ENCODE measurements around the gene SUMO2. TPM values are rescaled to one million over a fixed set of nuclear protein-coding genes. Genes with fewer than 3 reads are reported as not detected.
A peak's percentile ranks its signal among the peaks of the same experiment; 100 is the strongest.

SUMO2 gene
- total and polyA plus RNA-seq, 2 of the 13 experiments (the other 11 are each of a cell fraction or from before 2014, with no cell fraction given), result 337 to 553 TPM

DNA sequence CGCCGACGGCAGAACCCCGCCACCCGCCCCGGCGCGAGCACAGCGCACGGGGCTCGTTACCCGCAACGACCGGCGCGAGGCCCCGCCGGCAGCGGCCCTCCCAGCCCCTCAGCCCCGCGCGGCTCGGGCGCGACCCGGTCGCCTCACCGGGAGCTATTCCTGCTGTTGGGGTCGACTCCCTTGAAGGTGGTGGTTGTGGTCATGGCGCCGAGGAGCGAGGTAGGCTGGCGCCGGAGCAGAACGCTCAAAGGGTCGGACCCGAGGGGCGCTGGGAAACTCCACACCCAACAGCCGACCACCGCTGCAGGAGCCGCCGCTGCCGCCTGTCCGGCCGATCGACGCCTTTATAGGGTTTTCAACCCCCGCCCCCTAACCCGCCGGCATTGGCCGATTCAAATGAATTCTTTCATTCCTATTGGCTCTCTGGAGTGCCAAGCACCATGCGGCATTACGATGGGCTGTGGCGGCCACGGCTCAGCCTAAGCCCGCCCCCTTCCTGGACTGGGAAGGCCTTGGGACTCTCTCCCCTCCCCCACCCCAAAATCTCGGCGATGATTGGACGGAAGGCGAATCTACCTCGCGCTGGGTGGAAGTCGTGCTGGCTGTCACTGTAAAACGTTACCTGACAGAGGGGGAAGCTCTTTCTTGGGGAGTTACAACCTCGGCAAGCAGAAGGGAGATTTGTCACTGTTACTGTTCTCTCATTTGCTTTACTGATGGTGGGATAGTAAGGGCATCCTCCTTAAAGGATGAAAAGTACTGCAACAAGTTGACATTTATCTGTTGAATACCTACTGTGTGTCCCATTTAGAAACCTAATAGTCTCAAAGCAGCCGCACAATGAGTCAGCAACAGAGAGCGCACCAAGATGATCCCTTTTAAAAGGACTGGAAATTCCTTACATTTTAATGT, 28.3 kb downstream of the SUMO2 start, which contains the start of gene JPT1 (continued):
- TF ChIP-seq, protein P1, sequence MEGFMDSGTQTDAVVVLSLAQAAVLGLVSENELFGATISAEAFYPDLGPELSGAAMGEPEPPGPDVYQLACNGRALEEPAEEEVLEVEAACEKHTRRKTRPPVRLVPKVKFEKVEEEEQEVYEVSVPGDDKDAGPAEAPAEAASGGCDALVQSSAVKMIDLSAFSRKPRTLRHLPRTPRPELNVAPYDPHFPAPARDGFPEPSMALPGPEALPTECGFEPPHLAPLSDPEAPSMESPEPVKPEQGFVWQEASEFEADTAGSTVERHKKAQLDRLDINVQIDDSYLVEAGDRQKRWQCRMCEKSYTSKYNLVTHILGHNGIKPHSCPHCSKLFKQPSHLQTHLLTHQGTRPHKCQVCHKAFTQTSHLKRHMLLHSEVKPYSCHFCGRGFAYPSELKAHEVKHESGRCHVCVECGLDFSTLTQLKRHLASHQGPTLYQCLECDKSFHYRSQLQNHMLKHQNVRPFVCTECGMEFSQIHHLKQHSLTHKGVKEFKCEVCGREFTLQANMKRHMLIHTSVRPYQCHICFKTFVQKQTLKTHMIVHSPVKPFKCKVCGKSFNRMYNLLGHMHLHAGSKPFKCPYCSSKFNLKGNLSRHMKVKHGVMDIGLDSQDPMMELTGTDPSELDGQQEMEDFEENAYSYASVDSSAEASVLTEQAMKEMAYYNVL (CRISPR knock-in tag; IDR thresholded peaks at IDR 0.05; ENCODE audit: borderline replicate concordance), result peak; percentile 90; the same call in 1 of the 2 replicates
- TF ChIP-seq SSRP1 (CRISPR knock-in tag; IDR thresholded peaks at IDR 0.05), result no peak
- TF ChIP-seq HMG20A (CRISPR knock-in tag; IDR thresholded peaks at IDR 0.05; ENCODE audit: borderline replicate concordance), result no peak; the same call in 1 of the 2 replicates
- no peak; the same call in 1 of the 2 replicates for TF ChIP-seq SMAD3 (CRISPR knock-in tag; IDR thresholded peaks at IDR 0.05)
- TF ChIP-seq, protein P2, sequence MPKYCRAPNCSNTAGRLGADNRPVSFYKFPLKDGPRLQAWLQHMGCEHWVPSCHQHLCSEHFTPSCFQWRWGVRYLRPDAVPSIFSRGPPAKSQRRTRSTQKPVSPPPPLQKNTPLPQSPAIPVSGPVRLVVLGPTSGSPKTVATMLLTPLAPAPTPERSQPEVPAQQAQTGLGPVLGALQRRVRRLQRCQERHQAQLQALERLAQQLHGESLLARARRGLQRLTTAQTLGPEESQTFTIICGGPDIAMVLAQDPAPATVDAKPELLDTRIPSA (CRISPR knock-in tag; IDR thresholded peaks at IDR 0.05; ENCODE audit: borderline replicate concordance), result no peak
- TF ChIP-seq RELA (CRISPR knock-in tag; IDR thresholded peaks at IDR 0.05), result no peak; the same call in 1 of the 2 replicates
- TF ChIP-seq PRPF4 (IDR thresholded peaks at IDR 0.05; ENCODE audit: low read depth, low read length, poor library complexity, severe bottlenecking), result no peak
- peak; percentile 36; the same call in 1 of the 2 replicates for TF ChIP-seq KDM3A (CRISPR knock-in tag; IDR thresholded peaks at IDR 0.05; ENCODE audit: low read depth)
- TF ChIP-seq ZNF737 (CRISPR knock-in tag; IDR thresholded peaks at IDR 0.05; ENCODE audit: borderline replicate concordance), result no peak
- TF ChIP-seq SNAI1 (CRISPR knock-in tag; IDR thresholded peaks at IDR 0.05; ENCODE audit: borderline replicate concordance), result 0 out of 2 replicates have a peak, but pooled peaks have one; percentile 26
- no peak for TF ChIP-seq SIX4 (CRISPR knock-in tag; IDR thresholded peaks at IDR 0.05)
- no peak; the same call in 1 of the 2 replicates for TF ChIP-seq FLYWCH1 (CRISPR knock-in tag; IDR thresholded peaks at IDR 0.05)
- no peak for TF ChIP-seq ADNP (CRISPR knock-in tag; IDR thresholded peaks at IDR 0.05)
- TF ChIP-seq RARA (CRISPR knock-in tag; IDR thresholded peaks at IDR 0.05), result 0 out of 2 replicates have a peak, but pooled peaks have one; percentile 19
- no peak; the same call in none of the 2 replicates for TF ChIP-seq ZNF782 (CRISPR knock-in tag; IDR thresholded peaks at IDR 0.05; ENCODE audit: borderline replicate concordance)
- peak; percentile 33; the same call in 1 of the 2 replicates for TF ChIP-seq SOX13 (IDR thresholded peaks at IDR 0.05)
- TF ChIP-seq SOX13 (CRISPR knock-in tag; conservative IDR thresholded peaks at IDR 0.05 in 1 of 2, IDR thresholded peaks at IDR 0.05 in 1 of 2), result peak in 1 of 2 experiments; percentile 44; a peak in 1 of 4 replicates
- peak; percentile 84 for TF ChIP-seq CHD2 (IDR thresholded peaks at IDR 0.05; ENCODE audit: low read depth, low read length)
- TF ChIP-seq, protein P3, sequence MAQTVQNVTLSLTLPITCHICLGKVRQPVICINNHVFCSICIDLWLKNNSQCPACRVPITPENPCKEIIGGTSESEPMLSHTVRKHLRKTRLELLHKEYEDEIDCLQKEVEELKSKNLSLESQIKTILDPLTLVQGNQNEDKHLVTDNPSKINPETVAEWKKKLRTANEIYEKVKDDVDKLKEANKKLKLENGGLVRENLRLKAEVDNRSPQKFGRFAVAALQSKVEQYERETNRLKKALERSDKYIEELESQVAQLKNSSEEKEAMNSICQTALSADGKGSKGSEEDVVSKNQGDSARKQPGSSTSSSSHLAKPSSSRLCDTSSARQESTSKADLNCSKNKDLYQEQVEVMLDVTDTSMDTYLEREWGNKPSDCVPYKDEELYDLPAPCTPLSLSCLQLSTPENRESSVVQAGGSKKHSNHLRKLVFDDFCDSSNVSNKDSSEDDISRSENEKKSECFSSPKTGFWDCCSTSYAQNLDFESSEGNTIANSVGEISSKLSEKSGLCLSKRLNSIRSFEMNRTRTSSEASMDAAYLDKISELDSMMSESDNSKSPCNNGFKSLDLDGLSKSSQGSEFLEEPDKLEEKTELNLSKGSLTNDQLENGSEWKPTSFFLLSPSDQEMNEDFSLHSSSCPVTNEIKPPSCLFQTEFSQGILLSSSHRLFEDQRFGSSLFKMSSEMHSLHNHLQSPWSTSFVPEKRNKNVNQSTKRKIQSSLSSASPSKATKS (CRISPR knock-in tag; IDR thresholded peaks at IDR 0.05), result no peak

Measured in HepG2 (cell line).